Skin epidermis (tissue), 12 donors: ENCODE results near the gene TBC1D22A.

Experiments
- H3K27ac ChIP-seq, 21 experiments: fragments of 200-600 bp; sonication (generic) in 11 of 21; one replicate each; pipeline ENCODE4 v1.5.0; 2020; ENCODE audit warnings: mild to moderate bottlenecking in 3 of 21, inconsistent platforms in 2 of 21, moderate library complexity in 2 of 21
- H3K4me3 ChIP-seq, 7 experiments: fragments of 200-600 bp; sonication (generic) in 2 of 7; one replicate each; pipeline ENCODE4 v1.5.0; 2020; ENCODE audit warnings: inconsistent platforms in 2 of 7, mild to moderate bottlenecking in 2 of 7, moderate library complexity in 1 of 7

TBC1D22A gene

DNA sequence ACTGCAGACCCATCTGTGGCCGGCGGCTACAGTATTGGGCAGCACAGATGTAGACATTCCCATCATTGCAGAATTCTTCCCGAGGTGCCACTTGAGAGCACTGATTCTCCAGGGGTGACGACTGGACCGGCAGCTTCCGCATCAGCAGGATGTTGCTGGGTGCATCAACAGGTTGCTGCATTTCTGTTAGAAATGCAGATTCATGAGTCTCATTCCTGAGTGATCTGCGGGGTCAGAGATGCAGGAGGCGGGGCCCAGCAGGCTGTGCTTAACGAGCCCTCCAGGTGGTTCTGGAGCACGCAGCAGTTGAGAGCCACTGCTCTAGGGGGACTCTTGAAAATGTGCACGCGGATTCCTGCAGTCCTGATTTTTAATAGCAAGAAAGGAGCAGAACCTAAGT is 321.8 kb downstream of the TBC1D22A start:
- no peak overlapping the region for H3K4me3 ChIP-seq
- H3K27ac ChIP-seq, result no peak overlapping the region

DNA sequence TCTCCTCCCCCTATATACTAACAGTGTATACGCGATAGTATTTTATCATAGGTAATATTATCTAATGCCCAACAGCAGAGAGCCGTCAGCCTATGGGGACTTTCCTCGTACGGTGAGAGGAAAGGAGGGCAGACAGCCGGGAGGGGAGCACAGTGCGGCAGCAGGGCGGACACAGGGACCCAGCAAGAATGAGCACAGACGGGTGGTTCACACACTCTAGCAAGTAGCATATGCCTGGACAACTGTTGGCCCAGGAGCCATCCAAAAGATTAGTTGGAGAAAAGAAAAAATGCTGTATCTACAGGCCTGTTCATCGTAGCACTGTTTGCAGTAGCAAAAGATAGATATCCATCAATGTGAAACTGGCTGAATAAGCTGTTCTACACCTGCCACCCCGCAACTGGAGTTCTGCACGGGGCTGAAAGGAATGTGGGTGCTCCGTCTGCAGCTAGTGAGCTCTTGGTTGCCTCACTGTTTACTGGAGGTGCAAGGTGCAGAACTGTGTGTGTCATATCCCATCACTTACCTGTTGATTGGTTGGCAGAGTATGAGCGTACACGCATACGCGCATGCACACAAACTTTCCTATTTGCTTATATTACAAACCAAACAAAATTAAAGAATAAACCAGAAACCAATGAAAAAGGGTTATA is 324.3 kb downstream of the TBC1D22A start:
- H3K27ac ChIP-seq, result no peak overlapping the region
- no peak overlapping the region for H3K4me3 ChIP-seq

DNA sequence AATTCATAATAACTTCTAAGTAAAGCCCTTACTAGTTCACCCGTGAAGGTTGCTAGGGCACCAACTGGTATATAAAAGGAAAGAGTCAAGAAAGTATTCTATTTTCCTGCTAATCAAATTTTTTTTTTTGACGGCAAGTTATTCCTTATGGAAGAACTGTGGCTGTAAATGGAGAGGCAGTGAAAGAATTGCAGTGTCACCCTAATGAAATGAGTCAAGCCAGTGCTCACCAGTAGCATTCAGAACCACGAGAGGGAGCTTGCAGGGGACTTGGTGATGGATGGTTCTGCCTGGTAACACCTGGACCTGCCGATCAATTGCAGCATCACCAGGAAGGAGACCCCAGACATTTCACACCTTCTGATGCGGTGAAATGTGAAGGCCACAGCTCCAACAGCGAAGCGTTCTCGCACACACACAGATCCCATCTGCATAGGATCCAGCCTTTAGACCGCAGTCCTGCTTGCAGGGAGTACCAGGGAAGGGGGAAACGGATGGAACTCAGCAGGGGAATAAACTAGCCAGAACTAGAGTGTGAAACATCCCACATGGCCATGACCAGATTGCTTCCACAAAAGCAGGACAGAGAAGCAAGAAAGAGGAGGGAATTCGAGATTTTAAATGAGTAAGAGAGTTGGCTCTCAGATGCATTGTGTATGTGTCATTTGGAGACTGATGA is 326.2 kb downstream of the TBC1D22A start:
- Histone ChIP-seq H3K27ac (no peak overlapping the region), H3K4me3 (no peak overlapping the region)

DNA sequence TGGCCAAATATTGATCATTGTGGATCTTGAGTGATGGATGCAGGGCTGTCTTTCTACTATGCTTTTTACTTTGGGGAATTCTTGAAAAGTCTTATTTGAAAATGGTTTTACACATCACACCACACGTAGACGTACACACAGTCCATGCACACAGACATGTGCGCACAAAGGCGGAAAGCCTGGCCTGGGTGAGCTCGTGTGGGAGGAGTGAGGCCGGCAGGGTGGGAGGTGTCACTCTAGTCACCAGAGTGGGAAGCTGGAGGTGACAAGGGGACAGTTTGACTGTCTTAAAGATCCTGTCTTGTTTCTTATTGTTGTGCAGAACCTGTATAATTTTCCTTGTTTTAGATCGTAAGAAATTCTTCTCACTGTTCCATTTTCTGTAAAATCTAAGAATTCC is 326.9 kb downstream of the TBC1D22A start:
- no peak overlapping the region for H3K4me3 ChIP-seq
- H3K27ac ChIP-seq, result no peak overlapping the region

DNA sequence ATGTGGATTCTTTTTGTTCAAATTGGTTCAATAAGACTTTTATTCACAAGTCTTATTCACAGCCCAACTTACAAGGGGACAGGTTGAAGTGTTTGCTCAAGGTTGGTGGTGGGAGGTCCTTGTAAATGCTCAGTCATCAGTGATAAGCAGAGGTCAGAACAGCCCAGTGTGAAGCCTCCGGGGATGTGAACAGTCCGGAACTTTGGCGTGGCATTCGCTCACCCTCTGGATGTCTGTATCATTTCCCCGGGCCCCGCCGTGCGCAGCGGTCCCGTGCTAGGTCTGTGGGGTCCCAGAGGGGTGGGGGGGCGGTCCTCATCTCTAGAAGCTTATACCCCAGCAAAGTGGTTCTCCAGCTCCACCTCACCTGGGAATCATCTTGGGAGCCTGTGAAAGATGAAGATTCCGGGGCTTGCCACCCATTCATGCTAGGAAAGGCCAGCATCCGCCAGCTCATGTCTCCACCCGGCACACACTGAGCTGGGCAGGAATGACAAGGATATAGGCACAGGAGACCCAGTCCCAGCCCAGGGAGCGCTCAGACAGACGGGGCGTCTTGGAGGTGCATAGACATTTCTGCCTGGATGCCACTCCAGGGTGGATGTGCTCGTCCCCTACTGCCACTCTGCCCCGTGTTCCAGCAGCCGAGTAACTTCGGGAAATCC is 327.5 kb downstream of the TBC1D22A start:
- Histone ChIP-seq H3K27ac (no peak overlapping the region), H3K4me3 (no peak overlapping the region)

GRCh38 chr22:47090591-47091245 is 328.3 kb downstream of the TBC1D22A start:
- no peak overlapping the region for H3K27ac ChIP-seq
- H3K4me3 ChIP-seq, result peak overlapping the region in 6 of 7 experiments; percentile 15 to 35 (median 18)

- peak overlapping the region in 6 of 7 experiments; percentile 15 to 35 (median 18) for H3K4me3 ChIP-seq
Measured at GRCh38 chr22:47091246-47091651, 328.8 kb downstream of the TBC1D22A start.

GRCh38 chr22:47091921-47092700 is 329.7 kb downstream of the TBC1D22A start:
- Histone ChIP-seq H3K4me3 (peak overlapping the region in 1 of 7 experiments; percentile 35), H3K27ac (no peak overlapping the region)

More at GRCh38 chr22:47091246-47091651, 328.8 kb downstream of the TBC1D22A start:
- H3K27ac ChIP-seq, result no peak overlapping the region

- Histone ChIP-seq H3K4me3 (no peak overlapping the region), H3K27ac (no peak overlapping the region)
Measured at GRCh38 chr22:47092896-47093311, 330.5 kb downstream of the TBC1D22A start.

DNA sequence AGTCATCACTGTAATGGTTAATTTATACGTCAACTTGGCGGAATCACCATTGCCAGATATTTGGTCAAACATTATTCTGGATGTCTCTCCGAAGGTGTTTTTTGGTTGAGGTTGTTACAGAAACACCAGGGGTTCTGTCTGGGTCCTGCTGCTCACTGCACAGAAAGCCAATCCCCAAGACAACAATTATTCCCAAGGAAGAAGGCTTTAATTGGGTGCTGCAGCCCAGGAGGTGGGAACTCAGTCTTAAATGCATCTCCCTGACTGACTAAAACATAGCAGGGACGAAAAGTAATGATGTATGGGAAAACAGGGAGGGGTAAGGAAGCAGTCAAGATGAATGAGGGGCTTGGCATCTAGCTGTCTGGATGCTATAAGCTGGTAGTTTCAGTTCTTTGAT is 331.3 kb downstream of the TBC1D22A start:
- H3K4me3 ChIP-seq, result no peak overlapping the region
- no peak overlapping the region for H3K27ac ChIP-seq

GRCh38 chr22:47094861-47095330 is 332.4 kb downstream of the TBC1D22A start:
- H3K27ac ChIP-seq, result no peak overlapping the region
- H3K4me3 ChIP-seq, result no peak overlapping the region

DNA sequence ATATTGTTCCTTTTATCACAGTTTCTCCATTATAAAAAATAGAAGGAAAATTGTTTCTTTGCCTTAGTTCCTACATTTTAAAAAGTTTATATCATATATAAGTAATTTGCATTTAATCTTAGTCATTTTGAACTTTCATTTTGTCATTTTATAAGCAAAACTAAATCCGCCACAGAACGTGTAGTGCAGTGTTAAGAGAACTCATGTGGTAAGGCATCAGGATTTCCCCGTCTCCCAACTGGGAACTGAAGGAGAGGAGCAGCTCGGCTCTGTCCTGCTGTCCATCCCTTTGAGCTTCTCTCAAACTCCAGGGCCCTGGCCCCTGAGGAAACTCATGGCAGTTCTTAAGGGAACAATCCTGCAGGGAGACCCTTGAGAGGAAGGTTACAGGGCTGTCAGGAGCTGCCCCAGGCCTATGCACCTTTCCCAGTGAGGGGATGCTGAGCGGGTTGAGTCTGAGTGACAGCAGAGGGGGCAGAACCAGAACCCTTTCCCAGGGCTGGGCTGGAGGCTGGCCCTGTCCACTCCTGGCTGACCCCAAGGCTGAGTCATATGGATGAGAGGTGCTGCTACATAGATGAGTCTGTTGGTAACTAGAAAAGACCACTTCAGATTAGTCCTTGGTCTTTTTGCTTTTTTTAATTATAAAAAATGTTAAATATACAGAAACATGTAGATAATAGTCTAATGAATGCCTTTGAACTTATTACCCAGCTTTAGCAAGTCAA is 333.1 kb downstream of the TBC1D22A start:
- H3K4me3 ChIP-seq, result no peak overlapping the region

GRCh38 chr22:47098121-47098520 is 335.7 kb downstream of the TBC1D22A start:
- Histone ChIP-seq H3K27ac (no peak overlapping the region), H3K4me3 (no peak overlapping the region)

More for the DNA sequence above, 333.1 kb downstream of the TBC1D22A start:
- no peak overlapping the region for H3K27ac ChIP-seq

DNA sequence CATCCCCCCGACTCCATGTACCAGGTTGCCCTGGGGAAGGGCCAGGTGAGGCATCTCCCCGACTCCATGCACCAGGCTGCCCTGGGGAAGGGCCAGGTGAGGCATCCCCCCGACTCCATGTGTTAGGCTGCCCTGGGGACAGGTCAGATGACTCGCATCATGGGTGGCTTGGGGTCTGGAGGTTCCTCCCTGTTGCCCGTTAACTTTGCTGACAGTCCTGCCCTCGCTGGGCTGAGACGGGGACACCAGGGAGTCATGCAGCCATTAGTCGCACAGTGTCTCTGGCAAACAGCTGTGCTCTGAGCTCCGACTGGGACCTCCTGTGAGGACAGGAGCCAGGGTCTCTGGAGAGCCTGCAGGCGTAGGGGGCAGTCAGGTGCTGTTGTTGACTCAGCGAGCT is 336.1 kb downstream of the TBC1D22A start:
- no peak overlapping the region for H3K4me3 ChIP-seq
- no peak overlapping the region for H3K27ac ChIP-seq

DNA sequence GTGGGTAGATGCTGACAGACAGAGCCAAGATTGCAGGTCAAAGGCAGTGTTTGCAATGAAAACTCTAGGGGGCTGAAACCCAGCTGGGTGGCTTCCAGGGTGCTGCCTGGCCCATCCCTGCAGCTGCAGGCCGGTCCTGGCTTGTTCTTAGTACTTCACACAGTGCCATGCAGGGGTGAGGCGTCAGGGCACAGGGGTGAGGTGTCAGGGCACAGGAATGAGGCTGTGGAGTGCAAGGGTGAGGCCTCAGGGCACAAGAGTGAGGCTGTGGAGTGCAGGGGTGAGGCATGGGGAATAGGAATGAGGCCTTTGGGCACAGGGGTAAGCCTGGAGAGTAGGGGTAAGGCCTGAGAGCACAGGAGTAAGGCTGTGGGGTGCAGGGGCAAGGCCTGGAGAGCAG is 337.6 kb downstream of the TBC1D22A start:
- H3K27ac ChIP-seq, result no peak overlapping the region

GRCh38 chr22:47100646-47101200 is 338.3 kb downstream of the TBC1D22A start:
- H3K27ac ChIP-seq, result no peak overlapping the region
- no peak overlapping the region for H3K4me3 ChIP-seq

More for the DNA sequence above, 337.6 kb downstream of the TBC1D22A start:
- no peak overlapping the region for H3K4me3 ChIP-seq

DNA sequence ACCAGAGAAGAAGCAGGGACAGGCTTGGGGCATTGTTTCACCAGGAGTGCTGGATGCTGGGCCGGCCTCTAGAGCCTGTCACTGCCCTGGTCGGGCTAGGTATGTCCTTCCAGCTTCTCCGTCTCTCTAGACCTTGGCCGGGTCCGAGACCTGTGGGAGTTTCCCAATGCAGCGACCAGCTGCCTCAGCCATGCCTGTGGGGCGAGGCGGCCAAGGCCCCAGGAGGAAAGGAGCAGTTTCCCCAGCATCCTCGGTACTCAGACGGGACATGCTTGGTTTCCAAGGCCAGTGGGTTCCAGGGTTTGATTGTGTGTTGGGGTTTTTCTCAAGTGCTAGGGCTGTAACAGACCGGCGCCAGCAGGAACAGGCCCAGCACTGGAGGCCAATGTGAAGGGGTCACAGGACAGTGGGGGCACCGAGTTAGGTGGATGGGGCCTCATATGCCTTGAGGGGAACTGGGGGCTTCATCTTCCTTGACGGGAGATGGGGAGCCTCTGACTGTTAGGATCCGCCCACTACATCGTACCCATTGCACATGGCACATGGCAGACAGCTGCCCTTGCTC is 339.0 kb downstream of the TBC1D22A start:
- H3K27ac ChIP-seq, result peak overlapping the region in 1 of 21 experiments; percentile 42

GRCh38 chr22:47102081-47102480 is 339.6 kb downstream of the TBC1D22A start:
- peak overlapping the region in 2 of 21 experiments; percentile 30 to 42 for H3K27ac ChIP-seq
- no peak overlapping the region for H3K4me3 ChIP-seq

More for the DNA sequence above, 339.0 kb downstream of the TBC1D22A start:
- no peak overlapping the region for H3K4me3 ChIP-seq
